Osteoblast (primary cell): ENCODE measurements around the gene IKBIP. TPM values are rescaled to one million over a fixed set of nuclear protein-coding genes. Genes with fewer than 3 reads are reported as not detected.

Experiments used
- DNase-seq: peaks from one replicate; pipeline ENCODE4 v3.0.0; 2011; ENCODE audit warnings: low spot score, mixed read lengths; ENCODE audit not compliant: insufficient read length; ENCODE audit errors: missing footprints
- H2AFZ ChIP-seq: 2 replicates; pipeline ENCODE4 v1.6.0; 2011; ENCODE audit warnings: mild to moderate bottlenecking, low read length
- H3K27ac ChIP-seq: 2 replicates; pipeline ENCODE4 v1.5.1; 2011; ENCODE audit warnings: mild to moderate bottlenecking, low read depth, low read length, moderate library complexity
- H3K27me3 ChIP-seq: 2 replicates; pipeline ENCODE4 v1.6.0; 2012; ENCODE audit warnings: mild to moderate bottlenecking, control low read depth, inconsistent platforms, low read length, moderate library complexity; ENCODE audit not compliant: insufficient read depth
- H3K36me3 ChIP-seq: 2 replicates; pipeline ENCODE4 v1.5.1; 2011; ENCODE audit warnings: mild to moderate bottlenecking, low read length, control low read depth, moderate library complexity; ENCODE audit not compliant: insufficient read depth
- H3K4me1 ChIP-seq: 2 replicates; pipeline ENCODE4 v1.5.1; 2011; ENCODE audit warnings: mild to moderate bottlenecking, low read length, control low read depth, moderate library complexity; ENCODE audit not compliant: insufficient read depth
- H3K4me2 ChIP-seq: 2 replicates; pipeline ENCODE4 v1.6.0; 2011; ENCODE audit warnings: mild to moderate bottlenecking, low read length; ENCODE audit not compliant: insufficient read depth
- H3K4me3 ChIP-seq: fragments of 200-600 bp; sonication (generic); 3 replicates; pipeline ENCODE4 v1.5.1; 2012; ENCODE audit warnings: mild to moderate bottlenecking, low read length, inconsistent platforms; ENCODE audit not compliant: insufficient read depth
- H3K79me2 ChIP-seq: 2 replicates; pipeline ENCODE4 v1.6.0; 2012; ENCODE audit warnings: mild to moderate bottlenecking, low read length, control low read depth, inconsistent platforms; ENCODE audit not compliant: insufficient read depth
- H3K9me3 ChIP-seq: 2 replicates; pipeline ENCODE4 v1.5.1; 2011; ENCODE audit warnings: low read depth, low read length, control low read depth
- H4K20me1 ChIP-seq: 2 replicates; pipeline ENCODE4 v1.6.0; 2012; ENCODE audit warnings: mild to moderate bottlenecking, low read length, control low read depth; ENCODE audit not compliant: insufficient read depth
- CTCF ChIP-seq: IDR thresholded peaks from 2 replicates; pipeline ENCODE4 v1.5.1; 2011; ENCODE audit warnings: mild to moderate bottlenecking, low read depth, low read length, moderate library complexity; ENCODE audit errors: extremely low read depth
- total RNA-seq: library from RNA; depleted of rRNA; stranded (reverse); fragments of >200 nt; gene quantifications from 2 replicates; pipeline ENCODE4 v1.2.3, GENCODE V29; 2012

Gene IKBIP
- total RNA-seq, 1 donor, result 47.4 TPM

GRCh38 chr12:98635657-98636323, 8.8 kb downstream of the IKBIP start:
- no peak overlapping the region for H3K4me3 ChIP-seq
- H3K27me3 ChIP-seq, result no peaks in the 10 kb centered on the region
- peak; percentile 63 for DNase-seq
- peaks cover 79% of the 10 kb centered on the region for H3K79me2 ChIP-seq
- no peak for TF ChIP-seq CTCF
- H3K4me1 ChIP-seq, result peaks cover 9% of the 10 kb centered on the region
- H2AFZ ChIP-seq, result no peak overlapping the region
- H3K36me3 ChIP-seq, result peaks cover 18% of the 10 kb centered on the region
- H3K9me3 ChIP-seq, result no peaks in the 10 kb centered on the region
- peaks cover 19% of the 10 kb centered on the region for H4K20me1 ChIP-seq
- H3K4me2 ChIP-seq, result peak overlapping the region; percentile 21
- no peak overlapping the region for H3K27ac ChIP-seq

GRCh38 chr12:98618952-98619351, 25.6 kb downstream of the IKBIP start:
- peak overlapping the region; percentile 1 for H3K4me2 ChIP-seq
- no peaks in the 10 kb centered on the region for H3K9me3 ChIP-seq
- H4K20me1 ChIP-seq, result no peaks in the 10 kb centered on the region
- H3K27ac ChIP-seq, result peak overlapping the region; percentile 19
- no peaks in the 10 kb centered on the region for H3K36me3 ChIP-seq
- H3K79me2 ChIP-seq, result peaks cover 2% of the 10 kb centered on the region
- peaks cover 10% of the 10 kb centered on the region for H3K4me1 ChIP-seq
- H2AFZ ChIP-seq, result no peak overlapping the region
- DNase-seq, result peak; percentile 60
- no peak overlapping the region for H3K4me3 ChIP-seq
- H3K27me3 ChIP-seq, result no peaks in the 10 kb centered on the region
- TF ChIP-seq CTCF, result no peak

GRCh38 chr12:98612696-98613334, 31.8 kb downstream of the IKBIP start:
- H3K4me1 ChIP-seq, result no peaks in the 10 kb centered on the region
- H3K4me3 ChIP-seq, result no peak overlapping the region
- no peak overlapping the region for H2AFZ ChIP-seq
- H3K27me3 ChIP-seq, result no peaks in the 10 kb centered on the region
- DNase-seq, result no peak
- H3K9me3 ChIP-seq, result no peaks in the 10 kb centered on the region
- no peak for TF ChIP-seq CTCF
- H3K79me2 ChIP-seq, result no peaks in the 10 kb centered on the region
- no peaks in the 10 kb centered on the region for H4K20me1 ChIP-seq
- no peaks in the 10 kb centered on the region for H3K36me3 ChIP-seq
- no peak overlapping the region for H3K27ac ChIP-seq
- no peak overlapping the region for H3K4me2 ChIP-seq

- H3K4me3 ChIP-seq, result no peak overlapping the region
- H3K4me1 ChIP-seq, result no peaks in the 10 kb centered on the region
- DNase-seq, result no peak
- H3K79me2 ChIP-seq, result no peaks in the 10 kb centered on the region
- H3K27ac ChIP-seq, result no peak overlapping the region
- no peak overlapping the region for H2AFZ ChIP-seq
- no peaks in the 10 kb centered on the region for H3K27me3 ChIP-seq
- no peaks in the 10 kb centered on the region for H4K20me1 ChIP-seq
- no peaks in the 10 kb centered on the region for H3K9me3 ChIP-seq
- H3K4me2 ChIP-seq, result no peak overlapping the region
- no peak for TF ChIP-seq CTCF
- no peaks in the 10 kb centered on the region for H3K36me3 ChIP-seq
These were observed 34.0 kb downstream of the IKBIP start for GRCh38 chr12:98610596-98610995.
